ENCODE measurements around the gene PRRG1.
"Not testable (repeated sequence)": the region's sequence is repeated elsewhere in the genome, so short reads cannot be mapped to it uniquely, and the experiment has no call there.

The PRRG1 gene

GRCh38 chrX:37453821-37454220, 104.7 kb downstream of the PRRG1 start:
- Histone ChIP-seq H3K79me1 (ENCODE audit: low read length) (no peaks in the 10 kb centered on the region), H3K4me2 (ENCODE audit: low read length) (no peak overlapping the region), H3K36me3 (ENCODE audit: control insufficient read depth in 1 of 2, insufficient read depth in 2 of 2, low read length in 2 of 2) (peaks cover 0 to 2% of the 10 kb centered on the region in 2 experiments), H3K4ac (ENCODE audit: low read depth, low read length) (no peak overlapping the region), H4K8ac (ENCODE audit: low read depth, low read length) (no peak overlapping the region), H3K9ac (ENCODE audit: low read length) (no peak overlapping the region), H3K4me3 (ENCODE audit: low read depth, low read length) (no peak overlapping the region), H3K27ac (ENCODE audit: low read depth, low read length) (no peak overlapping the region), H2AK5ac (ENCODE audit: low read length) (no peak overlapping the region), H2BK5ac (ENCODE audit: low read depth, low read length, poor library complexity) (no peak overlapping the region), H2BK120ac (ENCODE audit: insufficient read depth, low read length, poor library complexity) (no peak overlapping the region), H4K12ac (ENCODE audit: low read depth, low read length) (no peak overlapping the region), H3K9me3 (ENCODE audit: insufficient read depth, low read depth, low read length) (no peaks in the 10 kb centered on the region), H3K14ac (ENCODE audit: low read length) (no peak overlapping the region), H3K4me1 (ENCODE audit: control insufficient read depth in 1 of 2, insufficient read depth in 2 of 2, low read length in 2 of 2) (peaks cover 0 to 2% of the 10 kb centered on the region in 2 experiments), H4K91ac (ENCODE audit: low read depth, low read length) (no peak overlapping the region), H3K27me3 (ENCODE audit: insufficient read depth, low read length) (no peaks in the 10 kb centered on the region), H2BK12ac (ENCODE audit: low read length) (no peak overlapping the region), H3K79me2 (ENCODE audit: control insufficient read depth, insufficient read depth, low read length, poor library complexity) (no peaks in the 10 kb centered on the region), H2AFZ (ENCODE audit: insufficient read depth, low read length, poor library complexity) (no peak overlapping the region), H3K18ac (ENCODE audit: low read length) (no peak overlapping the region), H3K23ac (ENCODE audit: low read length) (no peak overlapping the region)
- DNase-seq: peak in 1 of 2 donors; percentile 72
- no CpG with 5 or more reads among the region's 1 CpG for WGBS (ENCODE audit: extremely low coverage, insufficient coverage, insufficient read length)

GRCh38 chrX:37454537-37455285, 105.5 kb downstream of the PRRG1 start:
- peak; percentile 6 to 67 for DNase-seq

GRCh38 chrX:37455381-37455780, 106.2 kb downstream of the PRRG1 start:
- H4K12ac ChIP-seq (ENCODE audit: low read depth, low read length): no peak overlapping the region
- no peak overlapping the region for H3K27ac ChIP-seq (ENCODE audit: low read depth, low read length)
- H3K18ac ChIP-seq (ENCODE audit: low read length): no peak overlapping the region
- no peak overlapping the region for H2BK120ac ChIP-seq (ENCODE audit: insufficient read depth, low read length, poor library complexity)
- no peak overlapping the region for H3K23ac ChIP-seq (ENCODE audit: low read length)
- H3K9ac ChIP-seq (ENCODE audit: low read length): no peak overlapping the region
- DNase-seq: no peak
- WGBS (ENCODE audit: extremely low coverage, insufficient coverage, insufficient read length): no CpG with 5 or more reads among the region's 1 CpG
- no peak overlapping the region for H2AK5ac ChIP-seq (ENCODE audit: low read length)
- H3K27me3 ChIP-seq (ENCODE audit: insufficient read depth, low read length): no peaks in the 10 kb centered on the region
- no peak overlapping the region for H2BK12ac ChIP-seq (ENCODE audit: low read length)
- H3K4me3 ChIP-seq (ENCODE audit: low read depth, low read length): no peak overlapping the region
- no peak overlapping the region for H3K14ac ChIP-seq (ENCODE audit: low read length)
- peaks cover 0 to 2% of the 10 kb centered on the region in 2 experiments for H3K36me3 ChIP-seq (ENCODE audit: control insufficient read depth in 1 of 2, insufficient read depth in 2 of 2, low read length in 2 of 2)
- no peak overlapping the region for H3K4ac ChIP-seq (ENCODE audit: low read depth, low read length)
- no peaks in the 10 kb centered on the region for H3K79me2 ChIP-seq (ENCODE audit: control insufficient read depth, insufficient read depth, low read length, poor library complexity)
- peaks cover 0 to 2% of the 10 kb centered on the region in 2 experiments for H3K4me1 ChIP-seq (ENCODE audit: control insufficient read depth in 1 of 2, insufficient read depth in 2 of 2, low read length in 2 of 2)
- H3K9me3 ChIP-seq (ENCODE audit: insufficient read depth, low read depth, low read length): no peaks in the 10 kb centered on the region
- H2BK5ac ChIP-seq (ENCODE audit: low read depth, low read length, poor library complexity): no peak overlapping the region
- H3K79me1 ChIP-seq (ENCODE audit: low read length): no peaks in the 10 kb centered on the region
- H4K8ac ChIP-seq (ENCODE audit: low read depth, low read length): no peak overlapping the region
- no peak overlapping the region for H4K91ac ChIP-seq (ENCODE audit: low read depth, low read length)
- H3K4me2 ChIP-seq (ENCODE audit: low read length): no peak overlapping the region
- H2AFZ ChIP-seq (ENCODE audit: insufficient read depth, low read length, poor library complexity): no peak overlapping the region

More at GRCh38 chrX:37454537-37455285, 105.5 kb downstream of the PRRG1 start:
- no peak overlapping the region for H2BK120ac ChIP-seq (ENCODE audit: insufficient read depth, low read length, poor library complexity)
- H2AK5ac ChIP-seq (ENCODE audit: low read length): no peak overlapping the region
- no peak overlapping the region for H2BK5ac ChIP-seq (ENCODE audit: low read depth, low read length, poor library complexity)
- no peak overlapping the region for H3K27ac ChIP-seq (ENCODE audit: low read depth, low read length)
- H4K12ac ChIP-seq (ENCODE audit: low read depth, low read length): no peak overlapping the region
- no CpG with 5 or more reads among the region's 2 CpGs for WGBS (ENCODE audit: extremely low coverage, insufficient coverage, insufficient read length)
- no peak overlapping the region for H3K23ac ChIP-seq (ENCODE audit: low read length)
- no peak overlapping the region for H3K18ac ChIP-seq (ENCODE audit: low read length)
- H3K4me1 ChIP-seq (ENCODE audit: control insufficient read depth in 1 of 2, insufficient read depth in 2 of 2, low read length in 2 of 2): peaks cover 0 to 2% of the 10 kb centered on the region in 2 experiments
- H2BK12ac ChIP-seq (ENCODE audit: low read length): no peak overlapping the region
- no peak overlapping the region for H3K14ac ChIP-seq (ENCODE audit: low read length)
- no peak overlapping the region for H4K8ac ChIP-seq (ENCODE audit: low read depth, low read length)
- no peak overlapping the region for H3K4me3 ChIP-seq (ENCODE audit: low read depth, low read length)
- H3K4ac ChIP-seq (ENCODE audit: low read depth, low read length): no peak overlapping the region
- H3K9ac ChIP-seq (ENCODE audit: low read length): no peak overlapping the region
- H4K91ac ChIP-seq (ENCODE audit: low read depth, low read length): no peak overlapping the region
- no peaks in the 10 kb centered on the region for H3K79me1 ChIP-seq (ENCODE audit: low read length)
- no peak overlapping the region for H3K4me2 ChIP-seq (ENCODE audit: low read length)
- no peak overlapping the region for H2AFZ ChIP-seq (ENCODE audit: insufficient read depth, low read length, poor library complexity)
- no peaks in the 10 kb centered on the region for H3K79me2 ChIP-seq (ENCODE audit: control insufficient read depth, insufficient read depth, low read length, poor library complexity)
- H3K27me3 ChIP-seq (ENCODE audit: insufficient read depth, low read length): no peaks in the 10 kb centered on the region
- H3K36me3 ChIP-seq (ENCODE audit: control insufficient read depth in 1 of 2, insufficient read depth in 2 of 2, low read length in 2 of 2): peaks cover 0 to 2% of the 10 kb centered on the region in 2 experiments
- H3K9me3 ChIP-seq (ENCODE audit: insufficient read depth, low read depth, low read length): no peaks in the 10 kb centered on the region

- no CpG with 5 or more reads among the region's 5 CpGs for WGBS (ENCODE audit: extremely low coverage, insufficient coverage, insufficient read length)
- H3K18ac ChIP-seq (ENCODE audit: low read length); H4K8ac ChIP-seq (ENCODE audit: low read depth, low read length); H3K27ac ChIP-seq (ENCODE audit: low read depth, low read length); H3K4me2 ChIP-seq (ENCODE audit: low read length); H3K27me3 ChIP-seq (ENCODE audit: insufficient read depth, low read length); H4K12ac ChIP-seq (ENCODE audit: low read depth, low read length); H3K4me3 ChIP-seq (ENCODE audit: low read depth, low read length); H3K9ac ChIP-seq (ENCODE audit: low read length); H3K9me3 ChIP-seq (ENCODE audit: insufficient read depth, low read depth, low read length); H2BK12ac ChIP-seq (ENCODE audit: low read length); H3K4me1 ChIP-seq (ENCODE audit: control insufficient read depth in 1 of 2, insufficient read depth in 2 of 2, low read length in 2 of 2); H3K14ac ChIP-seq (ENCODE audit: low read length); H3K23ac ChIP-seq (ENCODE audit: low read length); H2AFZ ChIP-seq (ENCODE audit: insufficient read depth, low read length, poor library complexity); H3K79me2 ChIP-seq (ENCODE audit: control insufficient read depth, insufficient read depth, low read length, poor library complexity); H4K91ac ChIP-seq (ENCODE audit: low read depth, low read length); H2BK5ac ChIP-seq (ENCODE audit: low read depth, low read length, poor library complexity); H2BK120ac ChIP-seq (ENCODE audit: insufficient read depth, low read length, poor library complexity); H3K79me1 ChIP-seq (ENCODE audit: low read length); H3K4ac ChIP-seq (ENCODE audit: low read depth, low read length); H3K36me3 ChIP-seq (ENCODE audit: control insufficient read depth in 1 of 2, insufficient read depth in 2 of 2, low read length in 2 of 2); H2AK5ac ChIP-seq (ENCODE audit: low read length): not testable (repeated sequence)
- DNase-seq: peak in 1 of 2 donors; percentile 28
Measured at GRCh38 chrX:37460285-37460684, 111.1 kb downstream of the PRRG1 start.
